Naive thymus-derived CD8-positive, alpha-beta T cell (primary cell): ENCODE results near the gene EIF3B. TPM values are rescaled to one million over a fixed set of nuclear protein-coding genes. Genes with fewer than 3 reads are reported as not detected.

Source experiments
- polyA plus RNA-seq, 3 donors: library from polyadenylated mRNA; unstranded; fragments of 300-500 nt; fragmentation: Illumina TruSeq; gene quantifications; one replicate each; pipeline ENCODE4 v1.2.3, GENCODE V29; 2021
- total RNA-seq, 8 experiments: library from RNA in 2 of 8; stranded (reverse) in 2 of 8; gene quantifications; one replicate each; pipeline ENCODE4 v1.2.3 and lab custom pipeline; 2021 to 2026

EIF3B gene
- total and polyA plus RNA-seq, 5 experiments from 2014 or later, result 96.5 to 164 (median 153) TPM

Other genes starting within 250 kb of the EIF3B start
- gene MAD1L1, start 121.9 kb upstream of the EIF3B start, total RNA-seq, result 10 to 100 TPM; 84.5 to 95.9 TPM
- 100 to 1,000 TPM; 146 to 243 (median 190) TPM for gene MAD1L1, start 121.9 kb upstream of the EIF3B start, polyA plus RNA-seq
- gene MRM2, start 112.6 kb upstream of the EIF3B start, total RNA-seq, result 10 to 100 TPM; 16.3 to 18.2 TPM
- 10 to 100 TPM; 31.8 to 53.0 (median 42.5) TPM for gene MRM2, start 112.6 kb upstream of the EIF3B start, polyA plus RNA-seq
- 10 to 100 TPM; 17.1 to 18.5 TPM for gene NUDT1, start 112.6 kb upstream of the EIF3B start, total RNA-seq
- 10 to 100 TPM; 52.0 to 62.3 (median 53.7) TPM for gene NUDT1, start 112.6 kb upstream of the EIF3B start, polyA plus RNA-seq
- gene SNX8, start 40.4 kb upstream of the EIF3B start, total RNA-seq, result 1 to 10 TPM; 7.6 to 9.8 TPM
- 10 to 100 TPM in 1 of 3 donors, 1 to 10 TPM in 2; 3.4 to 10.9 (median 5.6) TPM for gene SNX8, start 40.4 kb upstream of the EIF3B start, polyA plus RNA-seq
- gene CHST12, start 48.8 kb downstream of the EIF3B start, total RNA-seq, result 10 to 100 TPM; 19.2 to 19.7 TPM
- gene CHST12, start 48.8 kb downstream of the EIF3B start, polyA plus RNA-seq, result 10 to 100 TPM in 2 of 3 donors, 1 to 10 TPM in 1; 8.9 to 21.7 (median 16.5) TPM
- not detected for gene GRIFIN, start 121.6 kb downstream of the EIF3B start, total RNA-seq
- gene GRIFIN, start 121.6 kb downstream of the EIF3B start, polyA plus RNA-seq, result not detected
- 100 to 1,000 TPM; 151 to 153 TPM for gene LFNG, start 164.9 kb downstream of the EIF3B start, total RNA-seq
- 1 to 10 TPM in 2 of 3 donors, under 1 TPM in 1; 0.54 to 3.0 (median 1.6) TPM for gene LFNG, start 164.9 kb downstream of the EIF3B start, polyA plus RNA-seq
- gene BRAT1, start 200.7 kb downstream of the EIF3B start, total RNA-seq, result 10 to 100 TPM; 32.2 to 32.4 TPM
- 10 to 100 TPM; 21.0 to 43.6 (median 25.4) TPM for gene BRAT1, start 200.7 kb downstream of the EIF3B start, polyA plus RNA-seq
- gene IQCE, start 204.2 kb downstream of the EIF3B start, total RNA-seq, result 1 to 10 TPM; 6.6 to 8.9 TPM
- gene IQCE, start 204.2 kb downstream of the EIF3B start, polyA plus RNA-seq, result 1 to 10 TPM in 2 of 3 donors, under 1 TPM in 1; 0.77 to 2.2 (median 2.0) TPM